Activated T-helper 9 cell treated with anti-CD3 and anti-CD28 coated beads, Interleukin-2, amount 50 U/mL, for 16 hours (primary cell): ENCODE measurements around the gene MAFG.

Experiments used
- DNase-seq: peaks from one replicate; pipeline ENCODE4 v3.0.0-alpha.2; 2020; ENCODE audit warnings: low read depth

Gene MAFG

GRCh38 chr17:81909966-81910839 lies 17.3 kb downstream of the MAFG start:
- no peak for DNase-seq

- DNase-seq = no peak
Measured at GRCh38 chr17:81909231-81909630, 18.3 kb downstream of the MAFG start.

- DNase-seq = no peak
Measured at GRCh38 chr17:81908793-81909192, 18.7 kb downstream of the MAFG start.

GRCh38 chr17:81907219-81908145 lies 20.1 kb downstream of the MAFG start:
- no peak for DNase-seq

- no peak for DNase-seq
Measured at GRCh38 chr17:81906476-81907218, 20.9 kb downstream of the MAFG start.

GRCh38 chr17:81905993-81906392 lies 21.5 kb downstream of the MAFG start:
- no peak for DNase-seq

GRCh38 chr17:81905424-81905875 lies 22.1 kb downstream of the MAFG start:
- no peak for DNase-seq

GRCh38 chr17:81904600-81905423 lies 22.7 kb downstream of the MAFG start:
- no peak for DNase-seq

GRCh38 chr17:81903896-81904599 lies 23.5 kb downstream of the MAFG start:
- no peak for DNase-seq

GRCh38 chr17:81903415-81903831 lies 24.1 kb downstream of the MAFG start:
- no peak for DNase-seq

GRCh38 chr17:81902653-81903414 lies 24.7 kb downstream of the MAFG start:
- DNase-seq = no peak

- no peak for DNase-seq
Measured at GRCh38 chr17:81902023-81902652, 25.4 kb downstream of the MAFG start, which contains the start of gene NPB. Gene NPB, plus strand, starts transcription at chr17:81902238. Its CDS starts 40 bp downstream, at chr17:81902278.

GRCh38 chr17:81901167-81902022 lies 26.1 kb downstream of the MAFG start:
- DNase-seq = no peak

GRCh38 chr17:81900181-81900820 lies 27.2 kb downstream of the MAFG start:
- no peak for DNase-seq

GRCh38 chr17:81899514-81900166 lies 27.9 kb downstream of the MAFG start:
- DNase-seq = no peak

- no peak for DNase-seq
Measured at GRCh38 chr17:81898885-81899284, 28.6 kb downstream of the MAFG start.
